Measurements from ENCODE around the gene TYK2.

Gene TYK2

DNA sequence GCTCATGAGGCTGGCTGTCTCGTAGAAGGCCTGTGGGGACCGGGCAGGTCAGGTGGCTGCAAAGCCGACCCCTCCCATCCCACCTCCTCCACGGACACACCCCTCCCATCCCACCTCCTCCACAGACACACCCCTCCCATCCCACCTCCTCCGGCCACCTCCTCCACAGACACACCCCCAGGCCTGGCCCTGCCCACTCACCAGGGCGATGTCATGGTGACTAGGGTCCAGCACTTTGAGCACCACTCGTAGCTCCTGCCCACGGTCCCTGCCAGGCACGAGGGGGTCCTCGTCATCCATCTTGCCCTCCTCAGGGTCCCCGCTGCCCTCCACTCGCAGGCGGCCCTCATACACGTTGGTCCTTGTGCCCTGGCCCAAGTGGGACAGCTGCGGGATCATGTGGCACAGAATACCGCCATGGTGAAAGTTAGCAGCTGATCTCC is 18.8 kb downstream of the TYK2 start:
- no peak overlapping the region for H3K4me3 ChIP-seq (ENCODE audit: low read depth, low read length)
- DNase-seq (ENCODE audit: low read depth), result no peak
- TF ChIP-seq, protein P1, sequence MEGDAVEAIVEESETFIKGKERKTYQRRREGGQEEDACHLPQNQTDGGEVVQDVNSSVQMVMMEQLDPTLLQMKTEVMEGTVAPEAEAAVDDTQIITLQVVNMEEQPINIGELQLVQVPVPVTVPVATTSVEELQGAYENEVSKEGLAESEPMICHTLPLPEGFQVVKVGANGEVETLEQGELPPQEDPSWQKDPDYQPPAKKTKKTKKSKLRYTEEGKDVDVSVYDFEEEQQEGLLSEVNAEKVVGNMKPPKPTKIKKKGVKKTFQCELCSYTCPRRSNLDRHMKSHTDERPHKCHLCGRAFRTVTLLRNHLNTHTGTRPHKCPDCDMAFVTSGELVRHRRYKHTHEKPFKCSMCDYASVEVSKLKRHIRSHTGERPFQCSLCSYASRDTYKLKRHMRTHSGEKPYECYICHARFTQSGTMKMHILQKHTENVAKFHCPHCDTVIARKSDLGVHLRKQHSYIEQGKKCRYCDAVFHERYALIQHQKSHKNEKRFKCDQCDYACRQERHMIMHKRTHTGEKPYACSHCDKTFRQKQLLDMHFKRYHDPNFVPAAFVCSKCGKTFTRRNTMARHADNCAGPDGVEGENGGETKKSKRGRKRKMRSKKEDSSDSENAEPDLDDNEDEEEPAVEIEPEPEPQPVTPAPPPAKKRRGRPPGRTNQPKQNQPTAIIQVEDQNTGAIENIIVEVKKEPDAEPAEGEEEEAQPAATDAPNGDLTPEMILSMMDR (IDR thresholded peaks at IDR 0.05; ENCODE audit: control insufficient read depth, extremely low read depth, insufficient read depth), result no peak

DNA sequence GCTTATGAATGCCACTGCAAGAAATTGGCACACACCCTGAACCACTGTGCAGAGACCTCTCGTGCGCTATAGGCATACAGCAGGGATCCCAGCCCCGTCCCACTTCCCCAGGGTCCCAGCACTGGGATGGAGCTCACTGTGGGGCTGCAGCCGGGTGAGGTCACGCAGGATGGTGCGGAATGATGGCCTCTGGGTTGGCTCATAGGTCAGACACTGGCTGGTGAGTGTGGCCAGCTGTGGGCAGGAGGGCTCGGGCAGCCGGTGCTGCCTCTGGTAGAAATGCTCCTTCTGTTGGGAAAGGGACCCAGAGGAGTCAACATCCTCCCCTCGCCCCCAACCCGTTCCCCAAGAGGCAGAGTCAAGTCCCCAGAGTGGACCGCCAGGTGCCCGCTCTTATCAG is 23.9 kb downstream of the TYK2 start:
- TF ChIP-seq, protein P1 (IDR thresholded peaks at IDR 0.05; ENCODE audit: control insufficient read depth, extremely low read depth, insufficient read depth), result no peak
- no peak overlapping the region for H3K4me3 ChIP-seq (ENCODE audit: low read depth, low read length)

DNA sequence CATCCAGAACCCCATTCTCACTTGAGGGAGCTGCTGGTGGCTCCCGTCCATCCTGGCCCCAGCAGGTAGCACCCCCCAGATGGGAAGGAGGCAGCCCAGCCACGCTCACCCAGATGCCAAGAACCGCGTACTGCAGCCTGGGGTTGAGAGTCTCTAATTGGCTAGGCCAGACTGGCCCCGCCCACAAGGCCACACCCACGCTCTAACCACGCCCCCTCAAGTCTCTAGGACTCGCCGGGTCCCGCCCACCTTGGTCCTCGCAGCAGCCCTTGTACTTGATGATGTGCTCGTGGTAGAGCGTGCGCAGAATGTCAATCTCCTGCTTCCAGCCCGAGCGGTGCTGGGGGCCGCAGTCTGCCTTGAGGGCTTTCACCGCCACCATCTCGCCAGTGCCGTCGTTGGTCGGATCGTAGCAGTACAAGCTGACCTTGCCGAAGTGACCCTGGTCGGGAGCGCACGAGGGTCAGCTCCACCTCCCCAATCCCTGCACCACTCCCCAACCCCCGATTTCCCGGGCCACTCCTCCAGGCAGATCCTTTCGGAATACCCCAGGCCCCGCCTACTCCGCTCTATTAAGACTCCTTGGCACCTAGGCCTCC is 26.5 kb downstream of the TYK2 start:
- TF ChIP-seq, protein P1 (IDR thresholded peaks at IDR 0.05; ENCODE audit: control insufficient read depth, extremely low read depth, insufficient read depth), result no peak
- H3K4me3 ChIP-seq (ENCODE audit: low read depth, low read length), result no peak overlapping the region
- no peak for DNase-seq (ENCODE audit: low read depth)

More for the DNA sequence above, 23.9 kb downstream of the TYK2 start:
- no peak for DNase-seq (ENCODE audit: low read depth)

DNA sequence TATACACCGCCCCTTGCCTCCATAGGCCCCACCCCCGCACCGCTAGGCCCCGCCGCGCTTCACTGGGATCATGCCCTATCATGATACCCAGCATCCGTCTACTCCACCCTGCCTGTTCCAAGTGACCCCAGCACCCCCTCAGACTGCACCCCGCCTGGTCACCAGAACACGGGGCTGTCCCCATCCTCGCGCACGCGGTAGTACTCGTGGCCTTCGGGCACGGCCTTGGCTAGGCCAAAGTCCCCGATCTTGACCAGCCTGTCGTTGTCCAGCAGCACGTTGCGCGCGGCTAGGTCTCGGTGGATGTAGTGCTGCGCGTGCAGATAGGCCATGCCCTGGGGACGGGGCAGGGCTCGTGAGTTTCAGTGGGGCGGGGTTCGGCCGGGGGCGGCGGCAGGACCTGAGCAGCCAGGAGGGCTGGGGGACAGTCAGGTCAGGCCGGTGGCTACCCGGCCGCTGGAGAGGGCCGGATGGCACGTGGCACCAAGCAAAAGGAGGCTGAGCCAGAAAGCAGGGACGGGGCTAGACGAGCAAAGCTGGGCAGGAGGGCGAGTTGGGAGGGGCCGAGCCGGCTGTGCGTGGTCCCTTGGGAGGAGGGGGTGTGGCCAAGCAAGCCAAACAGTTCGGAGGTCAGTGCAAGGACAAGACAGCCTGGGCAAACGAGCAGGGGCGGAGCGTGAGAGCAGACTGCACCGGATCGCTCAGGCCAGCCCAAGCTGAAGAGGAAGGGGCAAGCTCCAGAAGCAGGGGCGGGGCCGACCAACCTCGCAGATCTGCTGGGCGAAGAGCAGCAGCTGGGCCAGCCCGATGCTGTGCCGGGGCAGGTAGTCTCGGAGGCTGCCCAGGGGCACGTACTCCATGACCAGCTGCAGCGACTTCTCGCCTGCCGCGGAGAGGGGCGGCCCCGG is 27.4 kb downstream of the TYK2 start:
- no peak overlapping the region for H3K4me3 ChIP-seq (ENCODE audit: low read depth, low read length)
- TF ChIP-seq, protein P1 (IDR thresholded peaks at IDR 0.05; ENCODE audit: control insufficient read depth, extremely low read depth, insufficient read depth), result no peak
- no peak for DNase-seq (ENCODE audit: low read depth)

DNA sequence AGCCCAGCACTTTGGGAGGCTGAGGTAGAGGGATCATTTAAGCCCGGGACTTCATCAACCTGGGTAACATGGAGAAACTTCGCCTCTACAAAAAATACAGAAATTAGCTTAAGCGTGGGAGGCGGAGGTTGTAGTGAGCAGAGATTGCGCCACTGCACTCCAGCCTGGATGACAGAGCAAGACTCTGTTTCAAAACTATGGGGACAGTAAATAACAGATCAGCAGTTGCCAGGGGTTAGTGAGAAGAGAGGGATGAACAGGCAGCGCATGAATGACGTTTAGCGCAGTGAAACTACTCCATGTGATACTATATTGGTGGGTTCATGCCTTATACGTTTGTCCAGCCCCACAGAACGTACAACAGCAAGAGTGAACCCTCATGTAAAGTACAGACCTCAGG is 33.9 kb downstream of the TYK2 start:
- no peak overlapping the region for H3K4me3 ChIP-seq (ENCODE audit: low read depth, low read length)
- no peak for DNase-seq (ENCODE audit: low read depth)
- TF ChIP-seq, protein P1 (IDR thresholded peaks at IDR 0.05; ENCODE audit: control insufficient read depth, extremely low read depth, insufficient read depth), result no peak

DNA sequence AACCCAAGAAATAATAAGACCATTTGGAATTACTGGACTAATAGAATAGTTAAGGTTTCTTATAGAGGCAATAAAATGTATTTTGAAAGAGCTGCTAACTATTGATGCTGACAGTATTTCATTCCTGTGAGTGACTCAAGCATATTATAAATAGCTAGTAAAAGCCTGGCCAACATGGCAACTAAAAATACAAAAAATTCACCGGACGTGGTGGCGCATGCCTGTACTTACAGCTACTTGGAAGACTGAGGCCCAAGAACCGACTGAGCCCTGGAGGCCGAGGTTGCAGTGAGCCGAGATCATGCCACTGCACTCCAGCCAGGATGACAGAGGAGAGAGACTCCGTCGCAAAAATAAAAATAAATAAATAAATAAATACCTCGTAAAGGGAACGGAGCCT is 35.6 kb downstream of the TYK2 start:
- TF ChIP-seq, protein P1 (IDR thresholded peaks at IDR 0.05; ENCODE audit: control insufficient read depth, extremely low read depth, insufficient read depth), result no peak
- H3K4me3 ChIP-seq (ENCODE audit: low read depth, low read length), result no peak overlapping the region
- no peak for DNase-seq (ENCODE audit: low read depth)
